ENCODE measurements around the gene ENPP3.

The ENPP3 gene

DNA sequence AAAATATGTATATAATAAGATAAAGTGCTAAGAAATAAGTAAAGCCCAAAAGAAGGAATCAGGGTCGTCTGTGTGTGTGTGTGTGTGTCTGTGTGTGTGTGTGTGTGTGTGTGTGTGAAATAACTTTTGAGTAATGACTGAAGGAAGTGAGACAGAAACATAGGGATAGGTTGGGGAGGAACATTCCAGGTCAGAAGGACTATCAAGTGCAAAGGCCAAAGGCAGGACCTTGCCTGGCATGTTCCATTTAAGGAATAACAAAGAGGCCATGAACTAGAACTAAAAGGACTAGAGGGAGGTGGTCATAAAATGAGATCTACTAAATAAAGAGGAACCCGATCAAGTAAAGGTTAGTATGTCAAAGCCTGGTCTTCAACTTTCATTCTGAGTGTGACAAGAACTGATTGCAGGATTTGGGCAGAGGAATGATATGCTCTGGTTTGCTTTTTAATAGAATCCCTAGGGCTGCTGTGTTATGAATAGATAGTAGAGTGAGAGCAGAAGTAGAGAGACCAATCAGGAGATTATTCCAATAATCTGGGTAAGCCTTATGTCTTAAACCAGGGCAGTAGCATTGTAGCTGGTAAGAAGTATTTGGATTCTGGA, 6.9 kb downstream of the ENPP3 start:
- no peak for DNase-seq

DNA sequence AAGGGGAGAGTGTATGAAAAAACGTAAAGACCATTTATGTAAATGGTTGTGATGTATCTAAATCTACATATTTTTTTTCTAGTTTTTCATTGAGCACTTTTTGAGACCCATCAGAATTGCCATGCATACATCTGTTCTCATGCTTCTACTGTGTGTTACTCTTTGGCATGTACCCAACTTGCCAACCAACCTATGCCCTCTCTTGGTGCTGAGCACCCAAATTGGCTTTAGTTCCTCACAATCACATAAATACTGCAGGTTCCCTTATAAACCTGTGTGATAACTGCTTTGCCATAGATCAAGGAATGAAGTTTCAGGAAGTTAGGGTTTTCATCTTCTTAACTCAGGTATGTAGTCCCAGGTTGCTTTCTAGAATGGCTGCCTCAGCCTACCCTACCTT, 7.8 kb downstream of the ENPP3 start:
- DNase-seq, result no peak

DNA sequence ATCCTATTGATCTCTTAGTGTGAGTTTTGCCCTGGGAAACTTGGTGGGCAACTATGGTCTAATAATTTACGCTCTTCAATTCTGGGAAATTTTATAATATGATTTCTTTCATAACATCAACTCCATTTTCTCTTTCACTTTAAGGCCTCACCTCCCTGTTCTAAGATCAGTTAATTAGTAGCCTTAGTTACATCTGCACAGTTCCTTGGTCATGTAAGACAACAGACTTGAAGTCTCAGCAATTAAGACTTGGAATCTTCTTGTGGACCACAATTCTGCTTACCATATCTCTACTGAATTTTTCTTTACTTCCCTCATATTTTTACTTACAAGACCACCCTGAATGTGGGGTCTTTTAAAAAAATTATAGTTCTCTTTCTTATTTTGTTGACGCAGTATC, 8.7 kb downstream of the ENPP3 start:
- no peak for DNase-seq

DNA sequence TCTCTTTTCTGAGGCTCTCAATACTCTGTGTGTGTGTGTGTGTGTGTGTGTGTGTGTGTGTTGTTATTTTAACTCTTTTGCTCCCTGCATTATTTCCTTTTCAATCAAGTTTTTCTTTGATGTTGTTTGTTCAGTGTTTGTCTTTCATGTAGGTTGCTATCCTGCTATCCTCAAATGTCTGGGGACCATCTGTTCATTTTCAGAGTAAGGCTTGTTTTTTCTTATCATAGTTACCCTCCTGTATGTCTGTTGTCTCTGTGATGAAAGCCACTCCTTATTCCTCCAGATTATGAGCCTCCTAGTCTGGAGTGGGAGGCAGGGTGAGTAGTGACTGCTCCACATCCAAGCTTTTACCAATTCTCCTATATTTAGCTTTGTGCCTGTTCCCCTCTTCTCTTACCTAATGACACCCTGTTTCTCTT, 9.2 kb downstream of the ENPP3 start:
- DNase-seq, result no peak

DNA sequence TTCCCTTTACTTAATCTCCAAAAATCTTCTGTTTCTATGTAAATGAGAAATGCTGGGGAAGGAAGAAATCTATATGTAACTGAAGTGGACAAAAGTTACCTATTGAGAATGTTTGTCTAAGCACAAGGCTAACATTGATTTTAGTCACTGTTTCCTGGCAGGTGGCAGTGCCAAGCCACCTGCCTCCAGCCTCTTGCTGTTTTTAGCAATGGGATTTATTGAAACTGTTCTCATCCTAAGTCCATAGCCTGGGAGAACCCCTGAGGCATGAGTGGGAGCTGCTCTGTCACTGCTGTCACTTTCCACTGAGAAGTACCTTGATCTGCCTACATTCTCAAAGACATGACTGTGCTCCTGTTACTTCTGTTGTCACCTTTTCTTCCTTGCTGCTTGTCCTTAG, 14.7 kb downstream of the ENPP3 start:
- peak; percentile 11 for DNase-seq

DNA sequence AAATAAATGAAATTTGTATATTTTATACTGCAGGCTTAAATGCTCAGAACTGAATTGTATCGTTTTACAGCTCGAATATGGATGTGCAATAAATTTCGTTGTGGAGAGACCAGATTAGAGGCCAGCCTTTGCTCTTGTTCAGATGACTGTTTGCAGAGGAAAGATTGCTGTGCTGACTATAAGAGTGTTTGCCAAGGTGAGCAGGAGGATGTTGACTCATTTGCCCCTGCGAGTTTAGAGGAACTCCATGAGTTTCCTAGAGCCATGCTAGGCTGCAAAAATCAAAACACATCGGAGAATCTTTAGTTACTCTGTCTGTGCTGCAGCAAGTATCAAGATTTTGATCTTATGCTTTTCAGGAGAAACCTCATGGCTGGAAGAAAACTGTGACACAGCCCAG, 15.4 kb downstream of the ENPP3 start:
- DNase-seq, result no peak

DNA sequence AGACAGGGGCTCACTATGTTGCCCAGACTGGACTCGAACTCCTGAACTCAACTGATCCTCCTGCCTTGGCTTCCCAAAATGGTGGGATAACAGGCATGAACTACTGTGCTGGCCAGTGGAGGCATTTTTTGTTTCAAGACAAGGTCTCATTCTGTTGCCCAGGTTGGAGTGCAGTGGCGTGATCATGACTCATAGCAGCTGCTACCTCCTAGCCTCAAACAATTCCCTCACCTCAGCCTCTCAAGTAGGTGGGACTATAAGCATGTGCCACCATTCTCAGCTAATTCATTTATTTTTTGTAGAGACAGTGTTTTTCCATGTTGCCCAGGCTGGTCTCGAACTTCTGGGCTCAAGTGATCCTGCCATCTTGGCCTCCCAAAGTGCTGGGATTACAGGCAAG, 17.2 kb downstream of the ENPP3 start:
- no peak for DNase-seq

DNA sequence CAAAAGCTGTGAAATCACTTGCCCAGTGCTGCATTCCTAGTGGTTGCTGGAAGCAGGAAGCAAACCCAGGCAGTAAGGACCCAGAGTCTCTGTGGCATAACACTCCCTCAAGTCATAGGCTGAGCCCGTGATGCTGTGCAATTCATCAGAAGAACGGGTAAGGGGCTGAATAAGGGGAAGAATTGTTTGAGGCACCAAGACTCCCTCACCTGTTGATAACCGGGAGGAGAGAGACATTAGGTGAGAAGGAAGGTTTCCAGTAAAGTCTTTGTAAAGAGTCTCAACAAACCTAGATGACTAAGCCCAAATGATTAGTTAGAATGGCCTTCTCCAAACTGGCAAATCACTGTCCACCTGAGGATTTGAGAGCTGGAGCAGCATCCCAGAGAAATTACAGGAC, 18.3 kb downstream of the ENPP3 start:
- no peak for DNase-seq

DNA sequence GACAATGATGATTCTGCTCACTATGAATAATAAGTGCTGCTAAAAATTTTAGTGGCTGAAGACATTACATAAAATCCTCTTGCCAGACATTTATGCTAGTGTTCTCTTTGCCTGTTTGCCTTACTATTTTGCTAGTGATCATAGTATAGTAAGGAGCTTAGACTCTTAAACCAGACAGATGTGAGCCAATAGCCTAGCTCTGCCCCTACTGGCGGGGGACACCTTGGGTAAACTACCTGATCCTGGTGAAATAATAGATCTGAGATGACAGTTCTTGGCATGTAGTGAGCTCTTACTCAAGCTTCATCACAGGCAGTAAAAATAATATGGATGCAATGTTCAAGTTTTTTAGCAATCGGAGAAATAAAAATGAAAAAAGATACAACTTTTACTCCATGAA, 18.8 kb downstream of the ENPP3 start:
- DNase-seq, result no peak

DNA sequence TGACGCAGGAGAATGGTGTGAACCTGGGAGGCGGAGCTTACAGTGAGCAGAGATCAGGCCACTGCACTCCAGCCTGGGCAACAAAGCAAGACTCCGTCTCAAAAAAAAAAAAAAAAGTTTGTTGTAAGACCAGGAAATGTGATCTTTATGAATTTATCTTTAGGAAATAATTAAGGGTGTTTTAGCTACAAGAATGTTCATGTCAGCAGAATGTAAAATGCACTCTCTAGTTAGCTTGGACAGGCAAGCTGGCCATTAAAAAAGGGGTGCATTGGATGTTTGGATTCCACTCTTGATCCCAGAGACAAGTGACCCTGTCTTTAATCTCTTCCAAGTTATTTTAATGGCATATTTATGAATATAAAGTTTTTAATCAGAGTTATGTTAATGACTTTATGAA, 19.6 kb downstream of the ENPP3 start:
- DNase-seq, result no peak

DNA sequence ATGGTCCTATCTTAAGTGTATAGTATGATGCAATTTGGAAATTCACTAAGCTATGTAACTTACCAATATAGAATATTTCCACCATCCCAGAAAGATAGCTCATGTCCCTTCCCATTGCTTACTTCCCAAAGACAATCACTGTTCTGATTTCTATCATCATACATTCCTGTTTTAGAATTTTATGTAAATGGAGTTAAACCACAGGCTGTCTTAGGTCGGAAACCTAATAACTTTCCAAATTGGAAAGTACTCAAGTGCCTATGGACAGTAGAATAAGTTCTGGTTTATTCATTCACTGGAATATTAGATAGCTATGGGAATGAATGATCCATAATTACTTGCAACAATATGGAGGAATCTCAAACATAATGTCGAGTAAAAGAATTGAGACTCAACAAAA, 20.1 kb downstream of the ENPP3 start:
- DNase-seq, result no peak

DNA sequence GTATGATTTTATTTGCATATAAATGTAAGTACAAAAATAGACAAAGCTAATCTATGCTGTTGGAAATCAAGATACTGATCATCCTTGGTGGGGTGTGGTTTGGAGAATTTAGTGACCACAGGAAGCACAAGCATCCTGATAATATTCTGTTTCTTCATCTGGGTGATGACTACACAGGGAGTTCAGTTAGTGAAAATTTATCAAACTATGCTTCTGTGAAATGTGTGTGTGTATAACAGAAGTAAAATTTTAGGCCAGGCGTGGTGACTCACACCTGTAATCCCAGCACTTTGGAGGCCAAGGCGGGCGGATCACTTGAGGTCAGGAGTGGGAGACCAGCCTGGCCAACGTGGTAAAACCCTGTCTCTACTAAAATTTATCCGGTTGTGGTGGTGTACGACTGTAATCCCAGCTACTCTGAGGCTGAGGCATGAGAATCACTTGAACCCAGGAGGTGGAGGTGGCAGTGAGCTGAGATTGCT, 20.6 kb downstream of the ENPP3 start:
- DNase-seq, result no peak

DNA sequence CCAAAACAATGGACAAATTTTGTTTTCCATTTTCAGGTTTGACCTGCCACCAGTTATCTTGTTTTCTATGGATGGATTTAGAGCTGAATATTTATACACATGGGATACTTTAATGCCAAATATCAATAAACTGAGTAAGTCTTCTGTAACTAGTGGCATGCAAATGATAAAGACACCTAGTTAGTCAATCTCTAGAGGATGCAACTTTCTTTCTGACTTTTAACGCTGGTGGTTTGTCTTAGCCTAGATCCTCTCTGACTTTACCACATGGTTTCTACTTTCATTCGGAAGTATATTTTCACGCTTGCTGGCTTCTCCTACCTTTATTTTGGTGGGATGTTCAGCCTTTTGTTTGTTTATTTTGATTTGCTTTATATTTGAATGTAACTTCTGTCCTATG, 21.2 kb downstream of the ENPP3 start:
- no peak for DNase-seq

DNA sequence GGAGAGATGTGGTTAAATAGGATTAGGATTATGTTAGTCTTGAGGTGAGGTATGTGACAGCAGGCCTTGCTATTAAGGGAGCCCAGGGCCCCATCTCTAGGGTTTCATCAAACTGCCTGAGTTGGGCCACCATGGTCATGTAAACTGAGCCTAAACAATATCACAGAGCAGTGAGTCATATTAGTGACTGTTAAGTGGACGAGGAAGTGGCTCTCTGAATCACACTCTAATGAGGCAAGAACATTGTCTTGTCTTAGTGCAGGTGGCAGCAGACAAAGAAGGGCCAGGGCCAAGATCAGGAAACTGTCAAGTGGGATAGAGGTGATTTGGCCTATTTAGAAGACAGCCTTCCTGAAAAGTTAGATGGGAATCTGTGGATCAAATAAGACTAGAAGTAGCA, 23.1 kb downstream of the ENPP3 start:
- no peak for DNase-seq

DNA sequence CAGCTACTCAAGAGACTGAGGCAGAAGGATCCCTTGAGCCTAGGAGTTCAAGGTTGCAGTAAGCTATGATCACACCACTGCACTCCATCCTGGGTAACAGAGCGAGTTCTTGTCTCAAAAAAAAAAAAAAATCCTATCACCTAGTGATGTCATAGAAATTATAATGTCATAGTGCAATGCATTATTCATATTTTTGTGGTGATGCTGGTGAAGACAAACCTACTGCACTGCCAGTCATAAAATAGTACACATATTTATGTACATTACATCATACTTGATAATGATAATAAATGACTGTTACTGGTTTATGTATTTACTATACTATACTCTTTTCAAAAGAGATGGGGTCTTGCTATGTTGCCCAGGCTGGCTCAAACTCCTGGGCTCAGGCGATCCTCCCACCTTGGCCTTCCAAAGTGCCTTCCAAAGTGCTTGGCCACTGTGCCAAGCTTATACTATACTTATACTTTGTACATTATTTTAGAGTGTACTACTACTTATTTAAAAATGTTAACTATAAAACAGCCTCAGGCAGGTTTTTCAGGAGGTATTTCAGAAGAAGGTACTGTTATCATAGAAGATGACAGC, 26.6 kb downstream of the ENPP3 start:
- DNase-seq, result no peak

DNA sequence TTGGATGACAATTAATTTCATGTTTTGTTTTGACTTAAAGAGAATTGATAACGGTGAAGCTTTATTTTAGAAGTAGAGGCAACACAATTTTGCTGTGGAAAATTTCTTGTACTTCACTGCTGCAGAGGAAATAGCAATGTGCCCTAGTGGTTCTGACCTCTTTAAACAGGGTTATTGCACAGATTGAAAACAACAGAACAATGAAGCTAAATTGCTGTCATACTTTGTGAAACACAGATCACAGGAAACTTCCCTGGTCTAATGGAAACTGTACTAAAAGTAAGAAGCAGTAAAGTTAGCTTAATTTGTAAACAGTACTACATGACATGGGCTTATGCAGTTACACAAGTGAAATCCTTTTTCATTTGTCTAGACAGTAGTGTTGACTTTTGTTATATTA, 32.8 kb downstream of the ENPP3 start:
- DNase-seq, result no peak

DNA sequence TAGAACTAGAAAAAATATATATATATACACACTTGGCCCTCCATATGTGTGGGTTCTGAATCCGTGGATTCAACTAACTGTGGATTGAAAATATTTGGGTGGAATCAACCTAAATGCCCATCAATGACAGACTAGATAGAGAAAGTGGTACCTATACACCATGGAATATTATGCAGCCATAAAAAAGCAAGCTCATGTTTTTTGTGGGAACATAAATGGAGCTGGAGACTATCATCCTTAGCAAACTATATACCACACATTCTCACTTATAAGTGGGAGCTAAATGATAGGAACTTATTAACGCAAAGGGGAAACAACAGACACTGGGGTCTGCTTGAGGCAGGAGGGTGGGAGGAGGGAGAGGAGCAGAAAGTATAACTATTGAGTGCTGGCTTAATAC, 36.1 kb downstream of the ENPP3 start:
- DNase-seq, result no peak

DNA sequence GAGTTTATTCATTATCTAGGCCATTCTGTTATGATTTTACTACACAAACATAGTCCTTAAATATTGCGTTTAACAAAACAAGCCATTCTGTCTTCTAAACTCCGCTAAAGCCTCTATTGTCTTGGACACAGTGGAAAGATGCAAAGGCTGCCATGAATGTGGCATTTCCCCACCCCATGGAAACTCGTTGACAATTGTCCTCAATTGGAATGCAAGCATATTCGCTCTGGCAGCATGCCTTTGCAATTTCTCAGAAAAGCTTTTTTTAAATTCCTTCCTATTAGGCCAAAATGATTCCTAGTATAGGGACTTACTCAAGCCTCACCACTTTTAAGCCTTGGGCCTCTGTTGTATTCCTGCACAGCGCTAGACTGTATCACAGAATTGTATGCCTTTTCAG, 41.3 kb downstream of the ENPP3 start:
- no peak for DNase-seq

DNA sequence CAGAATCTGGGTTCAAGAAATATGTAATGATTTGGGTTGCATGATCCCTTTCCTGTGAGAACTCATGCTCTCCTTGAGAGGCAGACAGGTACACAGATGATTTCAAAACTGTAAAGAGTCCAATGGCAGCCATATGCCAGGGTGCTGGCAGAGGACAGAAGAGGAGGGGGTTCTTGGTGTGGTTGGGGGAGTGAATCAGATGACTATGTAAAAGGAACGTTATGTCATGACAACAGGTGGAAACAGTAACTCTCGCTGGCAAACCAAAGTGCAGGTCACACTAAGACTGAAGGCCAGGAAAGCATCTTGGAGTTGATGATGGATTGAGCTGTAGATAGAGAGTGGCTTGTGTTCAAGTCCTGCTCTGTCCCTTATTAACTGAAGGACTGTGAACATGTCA, 43.8 kb downstream of the ENPP3 start:
- no peak for DNase-seq

DNA sequence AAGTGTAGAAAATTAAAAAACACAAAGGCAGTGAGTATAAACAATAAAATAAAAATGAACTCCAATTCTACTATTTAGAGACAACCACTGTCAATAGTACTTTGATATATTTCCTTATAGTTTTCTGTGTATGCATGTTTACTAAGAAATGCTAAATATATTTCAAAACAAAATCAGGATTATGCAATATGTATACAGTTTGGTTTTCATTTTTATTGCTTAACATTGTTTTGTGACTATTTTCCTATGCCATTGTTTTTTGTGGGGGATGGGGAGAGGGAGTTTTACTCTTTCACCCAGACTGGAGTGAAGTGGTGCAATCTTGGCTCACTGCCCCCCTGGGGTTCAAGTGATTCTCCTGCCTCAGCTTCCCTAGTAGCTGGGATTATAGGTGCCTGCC, 44.5 kb downstream of the ENPP3 start:
- DNase-seq, result no peak

DNA sequence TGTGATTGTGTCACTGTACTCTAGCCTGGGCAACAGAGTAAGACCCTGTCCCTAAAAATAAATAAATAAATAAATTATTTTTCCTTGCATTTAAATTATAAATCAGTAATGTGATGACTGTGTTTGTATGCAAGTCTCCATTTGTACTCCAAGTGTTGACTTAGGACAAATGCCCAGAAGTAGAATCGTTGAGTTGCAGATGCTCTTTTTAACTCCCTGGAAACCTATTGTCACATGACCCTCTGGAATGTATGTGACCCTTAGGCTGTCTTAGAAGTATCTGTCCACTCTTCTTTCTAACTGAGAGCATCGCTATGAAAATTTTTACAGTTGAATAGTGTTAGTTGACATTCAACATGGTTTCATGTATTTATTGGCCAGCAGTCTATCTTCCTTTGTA, 45.3 kb downstream of the ENPP3 start:
- DNase-seq, result no peak

DNA sequence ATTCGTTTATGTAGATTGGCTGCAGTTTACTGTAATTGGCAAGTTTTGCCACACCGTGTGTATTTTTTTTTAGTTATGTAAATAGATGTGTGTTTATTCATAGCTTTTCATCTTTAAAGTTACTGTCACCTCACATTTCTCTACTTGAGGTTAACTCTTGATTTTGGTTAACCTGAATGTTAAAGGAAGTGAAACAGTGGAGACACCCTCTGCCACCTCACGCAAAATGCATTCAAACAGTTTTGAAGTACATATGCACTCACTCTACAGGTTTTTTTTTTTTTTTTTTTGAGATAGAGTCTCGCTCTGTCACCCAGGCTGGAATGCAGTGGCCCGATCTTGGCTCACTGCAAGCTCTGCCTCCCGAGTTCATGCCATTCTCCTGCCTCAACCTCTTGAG, 46.4 kb downstream of the ENPP3 start:
- DNase-seq, result no peak

DNA sequence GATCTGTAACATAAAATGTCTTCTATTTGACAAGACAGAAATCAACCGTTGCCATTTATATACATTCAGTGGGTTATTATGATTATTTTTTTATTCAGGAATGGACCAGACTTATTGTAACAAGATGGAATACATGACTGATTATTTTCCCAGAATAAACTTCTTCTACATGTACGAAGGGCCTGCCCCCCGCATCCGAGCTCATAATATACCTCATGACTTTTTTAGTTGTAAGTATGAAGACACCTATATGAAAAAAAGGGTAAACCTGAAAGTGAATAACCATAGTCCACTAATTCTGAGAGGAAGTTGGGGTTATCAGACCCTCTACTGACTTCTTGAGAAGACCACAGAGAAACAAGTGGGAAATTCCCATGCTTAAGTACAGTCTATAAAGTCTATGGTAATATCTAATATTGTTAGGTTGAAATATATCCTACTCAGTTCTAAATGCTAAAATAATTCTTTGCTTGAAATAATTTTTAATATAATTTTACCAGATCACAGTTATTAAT, 48.2 kb downstream of the ENPP3 start:
- no peak for DNase-seq

DNA sequence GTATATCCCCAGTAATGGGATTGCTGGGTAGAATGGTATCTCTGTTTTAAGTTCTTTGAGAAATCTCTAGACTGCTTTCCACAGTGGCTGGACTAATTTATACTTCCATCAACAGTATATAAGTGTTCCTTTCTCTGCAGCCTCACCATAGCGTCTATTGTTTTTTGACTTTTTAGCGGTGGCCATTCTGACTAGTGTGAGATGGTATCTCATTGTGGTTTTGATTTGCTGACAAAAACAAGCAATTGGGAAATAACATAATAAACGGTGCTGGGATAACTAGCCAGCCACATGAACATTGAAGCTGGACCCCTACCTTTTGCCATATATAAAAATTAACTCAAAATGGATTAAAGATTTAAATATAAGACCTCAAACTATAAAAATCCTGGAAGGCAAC, 49.9 kb downstream of the ENPP3 start:
- DNase-seq, result no peak

DNA sequence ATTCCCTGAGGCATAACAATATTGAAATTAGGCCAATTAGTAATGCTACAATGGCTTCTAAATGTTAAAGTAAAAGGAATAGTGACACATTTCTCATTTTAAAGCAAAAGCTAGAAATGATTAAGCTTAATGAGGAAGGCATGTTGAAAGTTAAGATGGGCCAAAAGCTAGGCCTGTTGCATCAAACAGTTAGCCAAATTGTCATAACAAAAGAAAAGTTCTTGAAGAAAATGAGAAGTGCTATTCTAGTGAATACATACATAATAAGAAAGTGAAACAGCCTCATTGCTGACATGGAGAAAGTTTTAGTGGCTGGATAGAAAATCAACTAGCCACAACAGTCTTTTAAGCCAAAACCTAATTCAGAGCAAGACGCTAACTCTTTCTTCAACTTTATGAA, 51.2 kb downstream of the ENPP3 start:
- no peak for DNase-seq
